HK-2 (cell line): Measurements from ENCODE around the gene MED12.

Source experiments
- DNase-seq: peaks from one replicate; pipeline ENCODE4 v3.0.0-alpha.2; 2018; ENCODE audit not compliant: unreplicated experiment

The MED12 gene

GRCh38 chrX:71118032-71118984 lies at the start of gene MED12:
TSS of gene MED12 (plus strand) at chrX:71118596. CDS start at chrX:71118755, 159 bp downstream.
- peak; percentile 72 for DNase-seq

GRCh38 chrX:71070531-71070930 lies 47.9 kb upstream of the MED12 start:
- DNase-seq, result no peak

- no peak for DNase-seq
These were observed 36.9 kb upstream of the MED12 start for GRCh38 chrX:71081330-71082123.

- no peak for DNase-seq
These were observed 36.2 kb upstream of the MED12 start for GRCh38 chrX:71082124-71082647.

GRCh38 chrX:71082822-71083221 lies 35.6 kb upstream of the MED12 start:
- DNase-seq, result no peak

- DNase-seq, result no peak
These were observed 32.5 kb upstream of the MED12 start for GRCh38 chrX:71085900-71086299.

GRCh38 chrX:71091263-71091662 lies 27.1 kb upstream of the MED12 start:
- DNase-seq, result no peak

- no peak for DNase-seq
These were observed 23.4 kb upstream of the MED12 start for GRCh38 chrX:71095033-71095432.

GRCh38 chrX:71095555-71095980 lies 22.8 kb upstream of the MED12 start, which contains the start of gene FOXO4:
TSS of gene FOXO4 (plus strand) at chrX:71095851. CDS start at chrX:71096529, 678 bp downstream.
- DNase-seq, result peak; percentile 86

- DNase-seq, result peak; percentile 20
These were observed 22.2 kb upstream of the MED12 start for GRCh38 chrX:71095981-71096759.

GRCh38 chrX:71096760-71097032 lies 21.7 kb upstream of the MED12 start:
- DNase-seq, result no peak

GRCh38 chrX:71098302-71098701 lies 20.1 kb upstream of the MED12 start:
- peak; percentile 25 for DNase-seq

GRCh38 chrX:71098951-71099506 lies 19.4 kb upstream of the MED12 start:
- no peak for DNase-seq

GRCh38 chrX:71099736-71100135 lies 18.7 kb upstream of the MED12 start:
- DNase-seq, result no peak

- DNase-seq, result no peak
These were observed 17.6 kb upstream of the MED12 start for GRCh38 chrX:71100581-71101505.

GRCh38 chrX:71102292-71102691 lies 16.1 kb upstream of the MED12 start:
- DNase-seq, result no peak

GRCh38 chrX:71103110-71103983 lies 15.0 kb upstream of the MED12 start:
- DNase-seq, result no peak

- DNase-seq, result no peak
These were observed 12.8 kb upstream of the MED12 start for GRCh38 chrX:71105628-71106027.

- DNase-seq, result no peak
These were observed 12.0 kb upstream of the MED12 start, which contains the start of gene CXorf65 for GRCh38 chrX:71106427-71106826. TSS of gene CXorf65 (minus strand) at chrX:71106740. CDS start at chrX:71106556, 184 bp downstream.
